NCI-H2029 (cell line): ENCODE results near the gene HOXD11.
A peak's percentile ranks its signal among the peaks of the same experiment; 100 is the strongest.

Experiments used
- DNase-seq: peaks from one replicate; lab custom pipeline; 2025; lab: John Stamatoyannopoulos, UW

HOXD11 gene

GRCh38 chr2:176106581-176107539 is at the start of gene HOXD11:
Gene HOXD11 (plus strand): TSS chr2:176107280. CDS start chr2:176107356, 76 bp downstream.
- peak; percentile 75 for DNase-seq

GRCh38 chr2:176063958-176064357 is 43.1 kb upstream of the HOXD11 start:
- peak; percentile 29 for DNase-seq

GRCh38 chr2:176066645-176067588 is 40.2 kb upstream of the HOXD11 start:
- DNase-seq: no peak

- no peak for DNase-seq
These were observed 39.3 kb upstream of the HOXD11 start for GRCh38 chr2:176067589-176068418.

GRCh38 chr2:176068419-176068832 is 38.7 kb upstream of the HOXD11 start:
- no peak for DNase-seq

- DNase-seq: no peak
These were observed 35.5 kb upstream of the HOXD11 start for GRCh38 chr2:176071330-176072291.

GRCh38 chr2:176072292-176072669 is 34.8 kb upstream of the HOXD11 start:
- DNase-seq: no peak

GRCh38 chr2:176072951-176073904 is 33.9 kb upstream of the HOXD11 start:
- no peak for DNase-seq

- DNase-seq: no peak
These were observed 32.1 kb upstream of the HOXD11 start for GRCh38 chr2:176074919-176075425.

- DNase-seq: no peak
These were observed 31.6 kb upstream of the HOXD11 start for GRCh38 chr2:176075481-176075880.

GRCh38 chr2:176076063-176076462 is 31.0 kb upstream of the HOXD11 start:
- DNase-seq: no peak

GRCh38 chr2:176076796-176077195 is 30.3 kb upstream of the HOXD11 start:
- DNase-seq: no peak

GRCh38 chr2:176078541-176079284 is 28.4 kb upstream of the HOXD11 start:
- DNase-seq: no peak

- DNase-seq: no peak
These were observed 27.7 kb upstream of the HOXD11 start for GRCh38 chr2:176079285-176079830.

- peak; percentile 61 for DNase-seq
These were observed 27.1 kb upstream of the HOXD11 start for GRCh38 chr2:176079831-176080539.

GRCh38 chr2:176080540-176081375 is 26.3 kb upstream of the HOXD11 start:
- peak; percentile 44 for DNase-seq
